ENCODE results near the gene PSAP. TPM values are rescaled to one million over a fixed set of nuclear protein-coding genes. Genes with fewer than 3 reads are reported as not detected.

The PSAP gene
- total RNA-seq, 1 donor from 2014 or later, result 510 TPM

DNA sequence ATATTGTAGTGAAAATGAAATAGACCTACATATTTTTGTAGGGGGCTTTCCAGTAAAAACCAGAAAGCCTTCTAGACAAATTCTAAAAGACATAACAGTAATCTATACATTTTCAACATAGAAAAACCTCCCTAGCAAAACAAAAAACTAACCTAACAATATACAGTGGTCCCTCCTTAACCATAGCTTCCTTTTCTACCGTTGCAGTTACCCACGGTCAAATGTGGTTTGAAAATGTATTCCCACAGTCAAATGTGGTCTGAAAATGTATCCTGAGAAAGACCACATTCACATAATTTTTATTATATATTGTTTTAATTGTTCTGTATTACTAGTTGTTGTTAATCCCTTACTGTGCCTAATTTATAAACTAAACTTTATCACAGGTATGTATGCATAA, 6.4 kb downstream of the PSAP start:
- Mint-ChIP-seq H3K36me3 (ENCODE audit: insufficient read depth) (no peaks in the 10 kb centered on the region), H3K27ac (no peak overlapping the region), H3K27me3 (no peaks in the 10 kb centered on the region), H3K4me3 (ENCODE audit: low read depth) (no peak overlapping the region), H3K9me3 (ENCODE audit: low read depth) (no peaks in the 10 kb centered on the region), H3K4me1 (ENCODE audit: low read depth) (peaks cover 35% of the 10 kb centered on the region)
- TF ChIP-seq, protein P1, sequence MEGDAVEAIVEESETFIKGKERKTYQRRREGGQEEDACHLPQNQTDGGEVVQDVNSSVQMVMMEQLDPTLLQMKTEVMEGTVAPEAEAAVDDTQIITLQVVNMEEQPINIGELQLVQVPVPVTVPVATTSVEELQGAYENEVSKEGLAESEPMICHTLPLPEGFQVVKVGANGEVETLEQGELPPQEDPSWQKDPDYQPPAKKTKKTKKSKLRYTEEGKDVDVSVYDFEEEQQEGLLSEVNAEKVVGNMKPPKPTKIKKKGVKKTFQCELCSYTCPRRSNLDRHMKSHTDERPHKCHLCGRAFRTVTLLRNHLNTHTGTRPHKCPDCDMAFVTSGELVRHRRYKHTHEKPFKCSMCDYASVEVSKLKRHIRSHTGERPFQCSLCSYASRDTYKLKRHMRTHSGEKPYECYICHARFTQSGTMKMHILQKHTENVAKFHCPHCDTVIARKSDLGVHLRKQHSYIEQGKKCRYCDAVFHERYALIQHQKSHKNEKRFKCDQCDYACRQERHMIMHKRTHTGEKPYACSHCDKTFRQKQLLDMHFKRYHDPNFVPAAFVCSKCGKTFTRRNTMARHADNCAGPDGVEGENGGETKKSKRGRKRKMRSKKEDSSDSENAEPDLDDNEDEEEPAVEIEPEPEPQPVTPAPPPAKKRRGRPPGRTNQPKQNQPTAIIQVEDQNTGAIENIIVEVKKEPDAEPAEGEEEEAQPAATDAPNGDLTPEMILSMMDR (IDR thresholded peaks at IDR 0.05; ENCODE audit: unreplicated experiment), result no peak
- DNase-seq (ENCODE audit: low spot score, unreplicated experiment), result no peak

DNA sequence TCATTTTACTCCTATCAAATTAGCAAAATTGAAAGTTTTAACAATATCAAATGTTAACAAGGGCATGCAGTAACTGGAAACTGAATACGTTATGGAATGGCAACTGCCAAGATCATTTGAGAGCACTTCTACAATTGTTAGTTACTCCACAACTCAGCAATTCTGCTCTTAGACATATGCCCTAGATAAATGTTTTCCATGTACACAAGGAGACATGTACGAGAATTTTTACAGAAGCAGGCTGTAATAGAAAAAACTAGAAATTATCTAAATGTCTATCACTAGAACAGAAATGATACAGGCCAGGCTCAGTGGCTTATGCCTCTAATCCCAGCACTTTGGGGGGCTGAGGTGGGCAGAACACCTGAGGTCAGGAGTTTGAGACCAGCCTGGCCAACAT, 7.0 kb downstream of the PSAP start:
- Mint-ChIP-seq H3K9me3 (ENCODE audit: low read depth) (no peaks in the 10 kb centered on the region), H3K4me1 (ENCODE audit: low read depth) (peaks cover 31% of the 10 kb centered on the region), H3K27me3 (no peaks in the 10 kb centered on the region), H3K27ac (no peak overlapping the region), H3K36me3 (ENCODE audit: insufficient read depth) (no peaks in the 10 kb centered on the region), H3K4me3 (ENCODE audit: low read depth) (no peak overlapping the region)
- TF ChIP-seq, protein P1 (IDR thresholded peaks at IDR 0.05; ENCODE audit: unreplicated experiment), result no peak
- DNase-seq (ENCODE audit: low spot score, unreplicated experiment), result no peak

DNA sequence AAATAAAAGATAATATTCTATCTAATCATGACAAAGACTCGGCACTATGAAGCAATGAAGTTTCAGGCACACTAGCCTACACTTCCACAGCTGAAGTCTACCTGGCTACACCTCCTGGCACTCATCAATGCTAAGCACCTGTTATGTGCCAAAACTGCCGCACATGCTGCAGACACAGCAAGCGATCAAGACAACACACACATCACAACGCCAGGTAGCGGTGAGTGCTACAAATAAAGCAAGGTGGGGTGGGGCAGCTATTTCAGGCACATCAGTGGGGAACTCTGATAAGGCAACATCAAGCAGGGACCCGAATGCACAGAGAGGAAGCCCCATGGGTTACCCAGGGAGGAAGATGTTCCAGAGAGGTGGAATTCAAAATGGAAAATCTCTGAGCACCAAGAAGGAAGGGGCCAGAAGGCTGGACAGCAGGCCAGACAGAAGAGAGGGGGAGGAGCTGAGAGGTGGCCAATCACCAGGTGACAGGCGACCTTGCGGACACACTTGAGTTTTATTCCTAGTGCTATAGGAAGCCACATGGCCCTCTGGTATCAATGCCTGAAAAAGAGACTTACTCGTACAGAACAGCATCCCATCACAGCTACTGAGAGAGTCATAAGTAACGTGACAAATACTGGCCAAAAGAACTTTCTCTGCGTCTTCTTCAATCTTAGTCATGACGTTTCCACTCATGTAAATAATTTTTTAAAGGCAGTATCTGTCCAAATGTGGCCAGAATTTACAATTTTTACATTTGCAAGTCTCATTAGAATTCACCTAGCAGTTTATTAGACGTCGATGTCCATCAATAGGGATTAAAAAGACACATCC, 8.0 kb downstream of the PSAP start:
- Mint-ChIP-seq H3K27ac (no peak overlapping the region), H3K36me3 (ENCODE audit: insufficient read depth) (no peaks in the 10 kb centered on the region), H3K4me1 (ENCODE audit: low read depth) (peaks cover 26% of the 10 kb centered on the region), H3K27me3 (no peaks in the 10 kb centered on the region), H3K9me3 (ENCODE audit: low read depth) (no peaks in the 10 kb centered on the region), H3K4me3 (ENCODE audit: low read depth) (no peak overlapping the region)
- TF ChIP-seq, protein P1 (IDR thresholded peaks at IDR 0.05; ENCODE audit: unreplicated experiment), result no peak
- no peak for DNase-seq (ENCODE audit: low spot score, unreplicated experiment)

DNA sequence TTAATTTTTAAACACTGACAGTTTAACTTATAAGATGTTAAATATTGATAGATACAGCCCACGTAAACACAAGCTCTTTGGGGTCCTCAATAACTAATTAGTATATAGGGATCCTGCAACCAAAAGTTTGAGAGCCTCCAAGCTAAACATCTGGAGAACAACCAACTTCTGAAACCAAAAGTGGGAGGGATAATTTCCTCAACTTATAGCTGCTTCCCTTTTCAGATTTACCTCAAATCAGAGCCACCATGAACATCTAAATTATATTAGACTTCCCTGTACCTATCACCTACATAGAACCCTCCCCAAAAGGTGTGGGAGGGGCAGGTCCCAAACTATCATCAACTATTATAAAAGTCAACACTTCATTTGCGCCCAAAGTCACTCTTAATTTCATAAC, 8.6 kb downstream of the PSAP start:
- H3K27me3 Mint-ChIP-seq, result no peaks in the 10 kb centered on the region
- H3K4me1 Mint-ChIP-seq (ENCODE audit: low read depth), result peaks cover 27% of the 10 kb centered on the region
- DNase-seq (ENCODE audit: low spot score, unreplicated experiment), result no peak
- no peak overlapping the region for H3K4me3 Mint-ChIP-seq (ENCODE audit: low read depth)
- no peak overlapping the region for H3K27ac Mint-ChIP-seq
- H3K36me3 Mint-ChIP-seq (ENCODE audit: insufficient read depth), result no peaks in the 10 kb centered on the region
- TF ChIP-seq, protein P1 (IDR thresholded peaks at IDR 0.05; ENCODE audit: unreplicated experiment), result no peak
- no peaks in the 10 kb centered on the region for H3K9me3 Mint-ChIP-seq (ENCODE audit: low read depth)

DNA sequence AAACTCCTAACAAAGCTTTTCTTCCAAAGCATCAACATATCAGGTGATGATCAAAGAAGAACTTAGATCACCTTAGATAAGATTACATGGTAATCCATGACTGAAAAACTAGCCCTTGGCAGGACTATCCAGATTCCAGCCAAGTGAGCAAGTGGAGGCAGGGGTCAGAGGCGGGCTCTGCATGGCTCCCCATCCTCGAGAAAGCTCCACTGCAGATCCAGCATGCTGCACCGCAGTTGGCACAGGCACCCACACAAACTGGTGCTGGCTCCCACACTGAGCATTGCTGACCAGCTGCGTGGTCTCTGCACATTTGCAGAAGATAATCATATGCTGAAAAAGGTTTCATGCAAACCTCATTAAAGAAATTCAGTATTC, 10.1 kb downstream of the PSAP start:
- no peak overlapping the region for H3K27ac Mint-ChIP-seq
- H3K4me3 Mint-ChIP-seq (ENCODE audit: low read depth), result no peak overlapping the region
- peaks cover 34% of the 10 kb centered on the region for H3K4me1 Mint-ChIP-seq (ENCODE audit: low read depth)
- no peaks in the 10 kb centered on the region for H3K27me3 Mint-ChIP-seq
- TF ChIP-seq, protein P1 (IDR thresholded peaks at IDR 0.05; ENCODE audit: unreplicated experiment), result no peak
- no peaks in the 10 kb centered on the region for H3K36me3 Mint-ChIP-seq (ENCODE audit: insufficient read depth)
- DNase-seq (ENCODE audit: low spot score, unreplicated experiment), result no peak
- H3K9me3 Mint-ChIP-seq (ENCODE audit: low read depth), result no peaks in the 10 kb centered on the region
